Keratinocyte (primary cell): Measurements from ENCODE around the gene GREM1. TPM values are rescaled to one million over a fixed set of nuclear protein-coding genes. Genes with fewer than 3 reads are reported as not detected.

Experiments
- DNase-seq: peaks from one replicate; pipeline ENCODE4 v3.0.0-alpha.2; 2011; ENCODE audit warnings: low read depth, missing footprints, low spot score
- FAIRE-seq: peaks from 2 replicates; lab custom pipeline; 2011; peaks lifted over from hg19 to GRCh38; lab: Jason Lieb, UNC
- H2AFZ ChIP-seq: 2 replicates; pipeline ENCODE4 v1.6.0; 2012; ENCODE audit warnings: low read length, control low read depth, inconsistent platforms; ENCODE audit not compliant: control insufficient read depth
- H3K27ac ChIP-seq: 2 replicates; pipeline ENCODE4 v1.5.1; 2011; ENCODE audit warnings: low read length; ENCODE audit not compliant: control insufficient read depth, insufficient read depth
- H3K27me3 ChIP-seq: 3 replicates; pipeline ENCODE4 v1.6.0; 2011; ENCODE audit warnings: low read length; ENCODE audit not compliant: control insufficient read depth, insufficient read depth; ENCODE audit errors: extremely low read depth
- H3K36me3 ChIP-seq, 2 experiments: 2 replicates in 1 of 2; 3 replicates in 1 of 2; pipeline ENCODE4 v1.5.1; 2011; ENCODE audit warnings: low read length in 2 of 2, mild to moderate bottlenecking in 1 of 2; ENCODE audit not compliant: control insufficient read depth in 2 of 2, insufficient read depth in 2 of 2; ENCODE audit errors: extremely low read depth in 1 of 2
- H3K4me1 ChIP-seq: 3 replicates; pipeline ENCODE4 v1.5.1; 2011; ENCODE audit warnings: low read length; ENCODE audit not compliant: control insufficient read depth, insufficient read depth; ENCODE audit errors: extremely low read depth
- H3K4me2 ChIP-seq: 3 replicates; pipeline ENCODE4 v1.6.0; 2011; ENCODE audit warnings: low read depth, low read length; ENCODE audit not compliant: control insufficient read depth, insufficient read depth; ENCODE audit errors: extremely low read depth
- H3K4me3 ChIP-seq, 3 experiments: fragments of 200-600 bp in 1 of 3; sonication (generic) in 1 of 3; 2 replicates in 2 of 3; 3 replicates in 1 of 3; pipeline ENCODE4 v1.5.1; 2011 to 2016; ENCODE audit warnings: low read length in 3 of 3, mild to moderate bottlenecking in 3 of 3, control low read depth in 2 of 3, inconsistent platforms in 1 of 3, low read depth in 1 of 3, mixed read lengths in 1 of 3, mixed run types in 1 of 3, moderate library complexity in 1 of 3; ENCODE audit not compliant: control insufficient read depth in 2 of 3, insufficient read depth in 2 of 3; ENCODE audit errors: extremely low read depth in 1 of 3
- H3K79me2 ChIP-seq: 2 replicates; pipeline ENCODE4 v1.6.0; 2012; ENCODE audit warnings: low read length; ENCODE audit not compliant: control insufficient read depth, insufficient read depth
- H3K9ac ChIP-seq: 3 replicates; pipeline ENCODE4 v1.6.0; 2011; ENCODE audit warnings: low read length; ENCODE audit not compliant: control insufficient read depth, insufficient read depth; ENCODE audit errors: extremely low read depth
- H3K9me1 ChIP-seq: 3 replicates; pipeline ENCODE4 v1.6.0; 2011; ENCODE audit warnings: low read length; ENCODE audit not compliant: control insufficient read depth, insufficient read depth; ENCODE audit errors: extremely low read depth
- H3K9me3 ChIP-seq: 2 replicates; pipeline ENCODE4 v1.5.1; 2012; ENCODE audit warnings: low read depth, low read length; ENCODE audit not compliant: control insufficient read depth
- H4K20me1 ChIP-seq: 3 replicates; pipeline ENCODE4 v1.6.0; 2011; ENCODE audit warnings: low read length; ENCODE audit not compliant: control insufficient read depth, insufficient read depth; ENCODE audit errors: extremely low read depth
- EZH2 ChIP-seq: IDR thresholded peaks from one replicate; pipeline ENCODE4 v1.6.1; 2012; ENCODE audit warnings: inconsistent platforms, mild to moderate bottlenecking, low read length, moderate library complexity
- dilution Hi-C: fragments of 300-500 bp; cut with MboI; formaldehyde crosslinking; loops from one replicate; pipeline ENCODE4 v1.7.0; 2020; ENCODE audit warnings: low sequenced_read_pairs; ENCODE audit not compliant: extremely low pct_ligation_motif_present
- polyA plus RNA-seq, 5 experiments: library from polyadenylated mRNA; depleted of rRNA in 3 of 5; stranded (reverse) in 3 of 5; stranded (forward) in 1 of 5; unstranded in 1 of 5; fragments of >200 nt; gene quantifications; 1 replicate in 1 of 5; 2 replicates in 3 of 5; 3 replicates in 1 of 5; pipeline versions ENCODE4 v1.2.1 to v1.2.3, GENCODE V29; 2011 to 2012; ENCODE audit warnings: missing spikeins in 2 of 5, low read depth in 1 of 5, low replicate concordance in 1 of 5
- TF ChIP-seq, protein P1 (sequence below), 3 experiments: IDR thresholded peaks in 1 of 3; conservative IDR thresholded peaks in 1 of 3; optimal IDR thresholded peaks in 1 of 3; 2 replicates in 2 of 3; 3 replicates in 1 of 3; pipeline versions ENCODE3 to v1.5.1; 2011; ENCODE audit warnings: low read length in 3 of 3, mild to moderate bottlenecking in 3 of 3, moderate library complexity in 2 of 3, control low read depth in 1 of 3, inconsistent platforms in 1 of 3; ENCODE audit not compliant: insufficient read depth in 2 of 3; ENCODE audit errors: extremely low read depth in 1 of 3

Gene GREM1
- polyA plus RNA-seq, 1 donor (not counting 4 experiments of a cell fraction or from before 2014, with no cell fraction given) = 0.04 TPM

DNA sequence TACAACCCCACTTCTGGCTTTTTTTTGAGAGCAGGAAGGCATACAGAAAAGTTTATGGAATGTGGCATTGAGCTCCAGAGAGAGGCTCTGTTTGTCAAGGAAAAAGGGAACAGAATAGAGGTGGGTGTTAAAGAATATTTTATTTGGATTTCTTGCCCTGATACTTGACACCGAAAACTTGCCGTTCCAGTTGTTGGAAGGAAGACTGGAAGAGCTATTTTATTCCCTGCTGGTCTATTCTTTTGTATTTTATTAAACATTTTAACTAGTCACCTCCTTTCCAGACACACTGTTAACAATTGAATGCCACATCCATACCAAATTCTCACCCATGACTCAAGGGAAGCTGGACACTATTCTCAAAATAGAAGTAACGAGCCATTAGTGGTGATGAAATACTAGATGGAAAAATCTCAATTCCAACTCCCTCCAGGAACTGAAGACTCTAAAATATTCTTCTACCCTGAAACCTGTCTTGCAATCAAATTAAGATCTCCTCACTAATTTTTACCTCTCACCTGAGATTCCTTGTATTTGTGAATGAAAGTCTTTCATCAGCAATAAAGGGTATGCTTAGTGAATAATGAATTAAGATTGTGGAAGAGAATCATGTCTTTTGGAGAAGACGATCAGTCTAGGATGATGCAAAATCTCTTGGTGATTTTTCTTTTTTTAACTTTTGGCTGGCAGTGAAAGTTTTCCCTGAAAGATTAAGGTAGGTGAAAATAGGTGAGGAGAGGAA is 28.5 kb downstream of the GREM1 start:
- Histone ChIP-seq H3K4me1 (peaks cover 10% of the 10 kb centered on the region), H3K9ac (no peak overlapping the region), H3K4me2 (no peak overlapping the region), H3K27ac (no peak overlapping the region), H3K36me3 (no peaks in the 10 kb centered on the region), H3K9me3 (no peaks in the 10 kb centered on the region), H4K20me1 (no peaks in the 10 kb centered on the region), H3K9me1 (no peaks in the 10 kb centered on the region), H3K4me3 (no peak overlapping the region), H2AFZ (no peak overlapping the region), H3K27me3 (no peaks in the 10 kb centered on the region), H3K79me2 (no peaks in the 10 kb centered on the region)
- TF ChIP-seq, protein P1, sequence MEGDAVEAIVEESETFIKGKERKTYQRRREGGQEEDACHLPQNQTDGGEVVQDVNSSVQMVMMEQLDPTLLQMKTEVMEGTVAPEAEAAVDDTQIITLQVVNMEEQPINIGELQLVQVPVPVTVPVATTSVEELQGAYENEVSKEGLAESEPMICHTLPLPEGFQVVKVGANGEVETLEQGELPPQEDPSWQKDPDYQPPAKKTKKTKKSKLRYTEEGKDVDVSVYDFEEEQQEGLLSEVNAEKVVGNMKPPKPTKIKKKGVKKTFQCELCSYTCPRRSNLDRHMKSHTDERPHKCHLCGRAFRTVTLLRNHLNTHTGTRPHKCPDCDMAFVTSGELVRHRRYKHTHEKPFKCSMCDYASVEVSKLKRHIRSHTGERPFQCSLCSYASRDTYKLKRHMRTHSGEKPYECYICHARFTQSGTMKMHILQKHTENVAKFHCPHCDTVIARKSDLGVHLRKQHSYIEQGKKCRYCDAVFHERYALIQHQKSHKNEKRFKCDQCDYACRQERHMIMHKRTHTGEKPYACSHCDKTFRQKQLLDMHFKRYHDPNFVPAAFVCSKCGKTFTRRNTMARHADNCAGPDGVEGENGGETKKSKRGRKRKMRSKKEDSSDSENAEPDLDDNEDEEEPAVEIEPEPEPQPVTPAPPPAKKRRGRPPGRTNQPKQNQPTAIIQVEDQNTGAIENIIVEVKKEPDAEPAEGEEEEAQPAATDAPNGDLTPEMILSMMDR (optimal IDR thresholded peaks at IDR 0.05 in 1 of 3, IDR thresholded peaks at IDR 0.05 in 1 of 3, conservative IDR thresholded peaks at IDR 0.05 in 1 of 3; ENCODE audit: extremely low read depth in 1 of 3, insufficient read depth in 2 of 3, low read length in 3 of 3) = no peak
- no peak for TF ChIP-seq EZH2
- DNase-seq = no peak
- no peak for FAIRE-seq
- dilution Hi-C loops = no loop called here

DNA sequence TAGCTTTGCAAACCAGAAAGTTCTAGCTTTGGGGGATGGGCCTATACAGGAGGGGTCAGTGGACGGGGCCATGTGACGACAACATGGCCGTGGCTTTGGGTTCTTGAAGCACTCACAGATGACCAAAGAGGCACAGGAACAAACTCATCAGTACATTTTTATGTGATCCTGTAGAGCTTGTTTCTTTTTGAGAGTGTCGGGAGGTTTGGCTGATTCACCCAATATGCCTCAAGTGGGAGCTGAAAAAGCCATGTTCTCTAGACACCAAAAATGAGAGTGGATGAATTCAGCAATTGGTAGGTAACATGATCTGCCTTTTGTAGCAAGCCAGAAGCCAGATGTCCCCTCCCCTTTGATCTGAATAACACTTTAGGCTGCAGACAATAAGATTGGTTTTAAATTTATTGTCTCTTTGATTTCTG is 30.1 kb downstream of the GREM1 start:
- H3K79me2 ChIP-seq = no peaks in the 10 kb centered on the region
- no peak overlapping the region for H3K9ac ChIP-seq
- no peak overlapping the region for H3K4me2 ChIP-seq
- no peak overlapping the region for H3K4me3 ChIP-seq
- dilution Hi-C loops = no loop called here
- H3K27ac ChIP-seq = no peak overlapping the region
- no peaks in the 10 kb centered on the region for H3K9me3 ChIP-seq
- no peak for TF ChIP-seq EZH2
- TF ChIP-seq, protein P1 (optimal IDR thresholded peaks at IDR 0.05 in 1 of 3, IDR thresholded peaks at IDR 0.05 in 1 of 3, conservative IDR thresholded peaks at IDR 0.05 in 1 of 3; ENCODE audit: extremely low read depth in 1 of 3, insufficient read depth in 2 of 3, low read length in 3 of 3) = no peak
- H2AFZ ChIP-seq = no peak overlapping the region
- DNase-seq = no peak
- no peaks in the 10 kb centered on the region for H3K9me1 ChIP-seq
- no peaks in the 10 kb centered on the region for H3K36me3 ChIP-seq
- peaks cover 10% of the 10 kb centered on the region for H3K4me1 ChIP-seq
- H3K27me3 ChIP-seq = no peaks in the 10 kb centered on the region
- no peaks in the 10 kb centered on the region for H4K20me1 ChIP-seq
- FAIRE-seq = no peak
